ENCODE data around the gene HAP1.

HAP1 gene

DNA sequence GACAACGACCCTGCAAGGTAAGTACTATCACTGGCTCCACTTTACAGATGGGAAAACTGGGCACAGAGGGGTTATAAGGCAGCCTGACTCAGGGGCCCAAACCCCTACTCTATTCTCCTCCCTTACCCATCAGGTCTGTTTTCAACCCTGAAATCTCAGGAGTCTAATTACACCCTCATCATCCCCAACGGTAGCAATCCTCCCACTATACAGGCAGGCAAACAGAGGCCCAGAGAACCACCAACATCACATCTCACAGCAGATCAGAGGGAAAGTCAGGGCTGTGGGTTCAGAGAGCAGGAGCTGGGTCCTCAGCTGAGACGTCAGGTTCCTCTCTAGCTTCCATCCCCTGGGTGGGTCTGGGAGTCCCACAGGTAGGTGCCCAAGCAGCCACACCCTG, 35.5 kb upstream of the HAP1 start:
- TF ChIP-seq, protein P1, sequence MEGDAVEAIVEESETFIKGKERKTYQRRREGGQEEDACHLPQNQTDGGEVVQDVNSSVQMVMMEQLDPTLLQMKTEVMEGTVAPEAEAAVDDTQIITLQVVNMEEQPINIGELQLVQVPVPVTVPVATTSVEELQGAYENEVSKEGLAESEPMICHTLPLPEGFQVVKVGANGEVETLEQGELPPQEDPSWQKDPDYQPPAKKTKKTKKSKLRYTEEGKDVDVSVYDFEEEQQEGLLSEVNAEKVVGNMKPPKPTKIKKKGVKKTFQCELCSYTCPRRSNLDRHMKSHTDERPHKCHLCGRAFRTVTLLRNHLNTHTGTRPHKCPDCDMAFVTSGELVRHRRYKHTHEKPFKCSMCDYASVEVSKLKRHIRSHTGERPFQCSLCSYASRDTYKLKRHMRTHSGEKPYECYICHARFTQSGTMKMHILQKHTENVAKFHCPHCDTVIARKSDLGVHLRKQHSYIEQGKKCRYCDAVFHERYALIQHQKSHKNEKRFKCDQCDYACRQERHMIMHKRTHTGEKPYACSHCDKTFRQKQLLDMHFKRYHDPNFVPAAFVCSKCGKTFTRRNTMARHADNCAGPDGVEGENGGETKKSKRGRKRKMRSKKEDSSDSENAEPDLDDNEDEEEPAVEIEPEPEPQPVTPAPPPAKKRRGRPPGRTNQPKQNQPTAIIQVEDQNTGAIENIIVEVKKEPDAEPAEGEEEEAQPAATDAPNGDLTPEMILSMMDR (IDR thresholded peaks at IDR 0.05) = no peak
- no peak for TF ChIP-seq ZFX (IDR thresholded peaks at IDR 0.05; ENCODE audit: borderline replicate concordance)
- H3K27ac ChIP-seq = peak overlapping the region; percentile 78; the same call in 1 of the 2 replicates

DNA sequence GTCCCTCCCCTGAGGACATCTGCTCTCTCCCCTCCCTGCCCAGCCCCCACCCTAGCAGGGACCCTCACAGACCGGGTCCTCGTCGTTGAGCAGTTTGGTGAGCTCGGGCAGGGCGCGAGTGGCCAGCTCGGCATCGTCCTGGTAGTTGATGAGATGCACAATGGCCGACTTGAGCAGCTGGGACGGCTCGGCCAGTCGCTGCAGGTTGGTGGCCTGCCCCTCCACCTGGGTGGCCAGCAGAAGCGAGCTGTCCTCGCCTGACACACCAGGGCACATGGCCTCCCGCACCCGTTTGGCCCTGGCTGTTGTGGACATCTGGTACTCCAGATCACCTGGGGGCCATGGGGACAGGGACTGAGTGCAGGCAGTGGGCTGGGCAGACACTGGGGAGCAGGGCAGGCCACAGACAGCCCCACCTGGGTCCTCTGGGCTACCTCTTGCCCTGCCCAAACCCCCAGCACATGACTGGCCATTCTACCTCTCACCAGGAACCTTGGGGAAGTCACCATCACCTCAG, 35.0 kb upstream of the HAP1 start:
- no peak overlapping the region for H3K27ac ChIP-seq
- TF ChIP-seq ZFX (IDR thresholded peaks at IDR 0.05; ENCODE audit: borderline replicate concordance) = no peak
- TF ChIP-seq, protein P1 (IDR thresholded peaks at IDR 0.05) = no peak

DNA sequence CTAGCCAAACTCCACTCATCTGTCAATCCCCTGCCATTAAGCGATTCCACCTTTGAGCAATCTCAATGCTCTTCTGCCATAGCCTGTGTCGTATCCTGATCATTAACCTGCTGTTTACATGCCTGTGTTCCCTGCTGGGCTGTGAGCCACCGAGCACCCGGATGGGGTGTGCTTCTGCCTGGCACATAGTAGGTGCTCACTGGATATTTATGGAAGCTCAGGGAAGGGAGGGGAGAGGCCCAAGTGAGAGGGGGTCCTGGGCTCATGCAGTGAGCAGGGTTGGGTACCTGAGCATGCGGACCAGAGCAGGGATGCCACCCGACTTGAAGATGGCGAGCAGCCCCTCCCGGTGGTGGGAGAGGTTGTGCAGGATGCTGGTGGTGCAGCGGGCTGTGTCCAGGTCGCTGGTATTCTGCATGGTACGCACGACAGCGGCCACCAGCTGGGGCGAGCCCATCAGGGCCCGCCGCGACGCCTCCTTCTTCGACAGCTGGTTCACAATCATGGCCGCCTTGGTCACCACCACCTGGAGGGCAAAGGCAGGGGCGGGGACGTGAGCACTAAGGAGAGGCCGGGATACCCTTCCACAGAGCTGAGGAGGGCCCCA, 34.3 kb upstream of the HAP1 start:
- TF ChIP-seq ZFX (IDR thresholded peaks at IDR 0.05; ENCODE audit: borderline replicate concordance) = no peak
- TF ChIP-seq, protein P1 (IDR thresholded peaks at IDR 0.05) = no peak
- H3K27ac ChIP-seq = no peak overlapping the region

DNA sequence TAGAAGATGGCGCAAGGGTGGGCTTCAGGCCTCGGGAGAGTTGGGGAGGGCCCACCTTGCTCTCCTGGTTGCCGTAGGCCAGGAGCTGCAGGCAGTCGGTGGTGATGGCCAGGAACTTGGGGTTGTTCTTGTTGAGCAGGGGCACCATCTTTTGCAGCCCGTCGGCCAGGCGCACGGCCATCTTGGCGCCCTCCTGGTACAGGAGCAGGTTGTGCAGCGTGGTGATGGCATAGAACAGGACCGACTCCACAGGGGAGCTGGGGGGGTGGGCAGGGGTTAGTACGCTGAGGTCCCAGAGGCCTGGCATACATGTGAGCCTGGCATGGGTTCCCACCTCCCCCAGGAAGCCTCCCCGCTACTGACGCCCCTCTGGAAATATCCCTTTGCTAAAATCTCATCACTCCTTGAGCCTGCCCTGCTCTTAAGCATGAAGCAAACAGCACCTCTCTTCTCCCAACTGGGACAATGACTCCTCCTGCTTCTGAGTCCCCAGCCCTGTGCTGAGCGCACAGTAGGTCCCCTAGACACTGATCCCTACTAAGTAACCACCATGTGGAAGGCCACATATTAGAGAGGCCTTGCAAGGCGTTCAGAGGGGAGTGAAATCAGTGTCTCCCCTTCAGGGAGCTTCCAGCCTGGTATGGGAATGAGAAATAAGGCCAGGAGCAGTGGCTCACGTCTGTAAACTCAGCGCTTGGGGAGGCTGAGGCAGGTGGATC, 33.0 kb upstream of the HAP1 start:
- TF ChIP-seq, protein P1 (IDR thresholded peaks at IDR 0.05) = no peak
- TF ChIP-seq ZFX (IDR thresholded peaks at IDR 0.05; ENCODE audit: borderline replicate concordance) = no peak
- H3K27ac ChIP-seq = no peak overlapping the region

DNA sequence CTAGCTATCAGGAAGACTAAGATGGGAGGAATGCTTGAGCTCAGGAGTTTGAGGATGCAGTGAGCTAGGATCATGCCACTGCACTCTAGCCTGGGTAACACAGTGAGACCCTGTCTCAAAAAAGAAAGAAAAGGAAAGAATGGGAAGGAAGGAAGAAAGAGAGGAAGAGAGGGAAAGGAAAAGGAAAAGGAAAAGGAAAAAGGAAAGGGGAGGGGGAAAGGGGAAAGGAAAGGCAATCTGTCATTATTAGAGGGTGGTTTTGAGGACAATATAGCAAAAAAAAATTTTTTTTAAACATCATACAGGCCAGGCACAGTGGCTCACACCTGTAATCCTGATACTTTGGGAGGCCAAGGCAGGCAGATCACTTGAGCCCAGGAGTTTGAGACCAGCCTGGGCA, 31.7 kb upstream of the HAP1 start:
- no peak overlapping the region for H3K27ac ChIP-seq
- TF ChIP-seq, protein P1 (IDR thresholded peaks at IDR 0.05) = no peak
- no peak for TF ChIP-seq ZFX (IDR thresholded peaks at IDR 0.05; ENCODE audit: borderline replicate concordance)

DNA sequence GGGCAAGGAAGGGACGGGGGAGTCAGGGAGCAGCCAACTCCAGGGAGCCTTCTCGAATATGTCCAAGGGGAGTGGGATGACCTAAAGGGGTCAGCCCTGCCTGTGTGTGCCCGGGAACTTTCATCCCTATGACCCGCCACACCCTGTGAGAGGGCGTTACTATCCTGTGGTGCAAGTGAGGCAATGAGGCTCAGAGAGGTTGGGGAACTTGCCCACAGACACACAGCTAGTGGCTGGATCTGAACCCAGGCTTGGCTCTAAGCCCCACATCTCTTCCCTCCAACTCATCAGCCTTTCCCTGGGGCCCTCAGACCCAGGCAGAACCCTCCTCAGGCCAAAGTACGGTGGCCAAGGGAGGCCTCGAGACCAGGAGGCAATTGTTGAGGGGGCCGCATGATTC, 28.9 kb upstream of the HAP1 start:
- no peak overlapping the region for H3K27ac ChIP-seq
- TF ChIP-seq, protein P1 (IDR thresholded peaks at IDR 0.05) = no peak
- TF ChIP-seq ZFX (IDR thresholded peaks at IDR 0.05; ENCODE audit: borderline replicate concordance) = no peak

DNA sequence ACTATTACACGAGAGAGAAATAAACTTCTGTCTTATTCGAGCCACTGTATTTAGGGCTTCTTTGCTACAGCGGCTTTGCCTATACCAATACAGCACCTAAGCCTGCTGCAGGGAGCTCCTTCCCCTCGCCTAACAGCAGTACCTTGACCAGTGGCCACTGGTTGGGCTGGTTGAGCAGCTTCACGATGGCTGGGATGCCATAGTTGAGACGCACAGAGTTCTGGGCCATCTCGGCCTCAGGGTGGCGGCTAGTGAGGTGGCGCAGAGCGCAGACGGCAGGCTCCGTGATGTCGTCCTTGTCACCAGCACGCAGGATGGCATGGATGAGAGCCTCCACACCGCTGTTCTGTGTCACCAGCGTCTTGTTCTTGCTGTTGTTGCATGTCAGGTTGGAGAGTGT, 28.4 kb upstream of the HAP1 start:
- no peak for TF ChIP-seq ZFX (IDR thresholded peaks at IDR 0.05; ENCODE audit: borderline replicate concordance)
- TF ChIP-seq, protein P1 (IDR thresholded peaks at IDR 0.05) = no peak
- H3K27ac ChIP-seq = no peak overlapping the region
